Adrenal gland (tissue), 12 donors: ENCODE data around the gene PCNX2. TPM values are rescaled to one million over a fixed set of nuclear protein-coding genes. Genes with fewer than 3 reads are reported as not detected.

Experiments
- DNase-seq, 7 donors: peaks; one replicate each; pipeline ENCODE4 v3.0.0-alpha.2; 2019 to 2020
- H3K27ac ChIP-seq, 5 donors: fragments of 200-600 bp; sonication (generic) in 4 of 5; 1 replicate in 3 of 5; 2 replicates in 2 of 5; pipeline versions ENCODE4 v1.5.1 to v1.8.0; 2016 to 2020; ENCODE audit warnings: mild to moderate bottlenecking in 1 of 5
- H3K27me3 ChIP-seq: fragments of 200-600 bp; 2 replicates; pipeline ENCODE4 v1.8.0; 2021
- H3K36me3 ChIP-seq, 2 donors: fragments of 200-600 bp; replicated peaks in 1 of 2; 1 replicate in 1 of 2; 2 replicates in 1 of 2; pipeline versions ENCODE4 v1.5.1 to v1.8.0; 2018 to 2022
- H3K4me1 ChIP-seq, 2 donors: fragments of 200-600 bp; replicated peaks in 1 of 2; 1 replicate in 1 of 2; 2 replicates in 1 of 2; pipeline versions ENCODE4 v1.5.1 to v1.8.0; 2018 to 2021
- H3K4me3 ChIP-seq, 4 donors: fragments of 200-600 bp; sonication (generic) in 3 of 4; one replicate each; pipeline ENCODE4 v1.5.1; 2016 to 2018
- H3K9me3 ChIP-seq, 3 donors: fragments of 200-600 bp; sonication (generic) in 1 of 3; replicated peaks in 1 of 3; 1 replicate in 2 of 3; 2 replicates in 1 of 3; pipeline versions ENCODE4 v1.5.1 to v1.8.0; 2016 to 2021
- CTCF ChIP-seq, 6 experiments: fragments of 450-650 bp in 4 of 6; fragments of 200-600 bp in 2 of 6; sonication (generic) in 1 of 6; IDR thresholded peaks; 1 replicate in 5 of 6; 2 replicates in 1 of 6; pipeline versions ENCODE4 v1.5.1 to v1.8.0; 2016 to 2021; ENCODE audit warnings: antibody characterized with exemption in 6 of 6, mild to moderate bottlenecking in 2 of 6, moderate library complexity in 1 of 6
- POLR2A ChIP-seq, 2 donors: fragments of 450-650 bp; IDR thresholded peaks; one replicate each; pipeline ENCODE4 v1.6.1; 2017; ENCODE audit warnings: antibody characterized with exemption in 2 of 2, mild to moderate bottlenecking in 2 of 2, moderate library complexity in 1 of 2
- WGBS, 4 donors: extraction: QIAGEN DNeasy Blood & Tissue Kit in 2 of 4; methylation state at CpG; one replicate each; pipeline versions ENCODE4 v1.1.5 to v1.1.7; 2013 to 2017; 5-methylcytosine and 5-hydroxymethylcytosine counted together
- intact Hi-C, 2 donors: fragments of 100-400 bp; cut with DNase I; formaldehyde crosslinking; loops; one replicate each; pipeline versions ENCODE4 v1.14.1 to v1.15.0; 2022 to 2023
- polyA plus RNA-seq, 3 donors: library from polyadenylated mRNA; stranded (reverse); fragments of 200-250 nt in 2 of 3; fragments of 350-450 nt in 1 of 3; fragmentation: Illumina TruSeq in 1 of 3; extraction: RNeasy Lipid Tissue Mini Kit (QIAGEN cat#74804) in 1 of 3; gene quantifications; one replicate each; pipeline ENCODE4 v1.2.3, GENCODE V29; 2013 to 2014
- total RNA-seq, 9 donors: library from RNA; depleted of rRNA in 4 of 9; stranded (reverse); fragments of >200 nt in 4 of 9; fragments of 120-200 nt in 1 of 9; fragmentation: NEBNext Ultra II Directional in 1 of 9; extraction: Animal tissue kit (Norgen Biotek cat#: 25700) in 1 of 9; gene quantifications; one replicate each; pipeline versions ENCODE4 v1.1.0 to v1.2.4, GENCODE V29; 2013 to 2023
- donor health status: healthy with polysubstance abuse.
- donor health status: Bipolar disorder and iron deficiency.
- donor health status: DM: yes; HTN: yes; CAD: no.
- donor health status: DM: no; HTN: no; CAD: no.
- donor health status: DM: no; HTN: no; CAD: no.
- donor health status: DM: yes; HTN: yes; CAD: no.

Gene PCNX2
- total and polyA plus RNA-seq, 12 donors = 2.2 to 14.5 (median 5.5) TPM

- H3K27me3 ChIP-seq = no peaks in the 10 kb centered on the region
- TF ChIP-seq CTCF (IDR thresholded peaks at IDR 0.05) = no peak
- no peak for TF ChIP-seq POLR2A (IDR thresholded peaks at IDR 0.05)
- H3K36me3 ChIP-seq = no peaks in the 10 kb centered on the region
- no peak overlapping the region for H3K27ac ChIP-seq
- no peaks in the 10 kb centered on the region for H3K9me3 ChIP-seq
- DNase-seq = no peak
- WGBS, 4 donors = 59 to 73% (median 67%) methylated on average over 6 to 8 of the region's 8 CpGs
- H3K4me3 ChIP-seq = no peak overlapping the region
- intact Hi-C loops = no loop called here
- H3K4me1 ChIP-seq = no peaks in the 10 kb centered on the region
These were observed 306.9 kb downstream of the PCNX2 start for GRCh38 chr1:232988572-232989040.

- Histone ChIP-seq H3K27ac (no peak overlapping the region), H3K4me1 (no peaks in the 10 kb centered on the region), H3K27me3 (no peaks in the 10 kb centered on the region), H3K4me3 (no peak overlapping the region), H3K36me3 (no peaks in the 10 kb centered on the region), H3K9me3 (no peaks in the 10 kb centered on the region)
- intact Hi-C loops = no loop called here
- 83 to 90% (median 88%) methylated on average over 12 to 13 of the region's 13 CpGs for WGBS, 4 donors
- DNase-seq = no peak
- TF ChIP-seq POLR2A (IDR thresholded peaks at IDR 0.05) (no peak), CTCF (IDR thresholded peaks at IDR 0.05) (no peak)
These were observed 307.8 kb downstream of the PCNX2 start for GRCh38 chr1:232987774-232988140.

GRCh38 chr1:232987046-232987773 is 308.3 kb downstream of the PCNX2 start:
- no peak overlapping the region for H3K4me3 ChIP-seq
- DNase-seq = no peak
- no peak for TF ChIP-seq CTCF (IDR thresholded peaks at IDR 0.05)
- no peak for TF ChIP-seq POLR2A (IDR thresholded peaks at IDR 0.05)
- no peak overlapping the region for H3K27ac ChIP-seq
- H3K36me3 ChIP-seq = no peaks in the 10 kb centered on the region
- no peaks in the 10 kb centered on the region for H3K4me1 ChIP-seq
- intact Hi-C loops = no loop called here
- no peaks in the 10 kb centered on the region for H3K9me3 ChIP-seq
- WGBS, 4 donors = 88 to 96% (median 93%) methylated on average over 10 to 11 of the region's 11 CpGs
- H3K27me3 ChIP-seq = no peaks in the 10 kb centered on the region

- WGBS, 4 donors = 96 to 100% (median 98%) methylated on average over 1 to 5 of the region's 5 CpGs
- Histone ChIP-seq H3K27me3 (no peaks in the 10 kb centered on the region), H3K27ac (no peak overlapping the region), H3K4me3 (no peak overlapping the region), H3K36me3 (no peaks in the 10 kb centered on the region), H3K4me1 (no peaks in the 10 kb centered on the region), H3K9me3 (no peaks in the 10 kb centered on the region)
- intact Hi-C loops = no loop called here
- no peak for DNase-seq
- no peak for TF ChIP-seq POLR2A (IDR thresholded peaks at IDR 0.05)
- no peak for TF ChIP-seq CTCF (IDR thresholded peaks at IDR 0.05)
These were observed 309.0 kb downstream of the PCNX2 start for GRCh38 chr1:232986527-232986922.
